OCI-LY7 (cell line): ENCODE data around the gene CATSPERD. TPM values are rescaled to one million over a fixed set of nuclear protein-coding genes. Genes with fewer than 3 reads are reported as not detected.

Experiments used
- BruUV-seq: library from RNA; stranded (reverse); fragments of 400-500 nt; replicated peaks from 2 replicates; lab custom pipeline; 2021; lab: Mats Ljungman, UMichigan
- CTCF ChIA-PET: fragments of 300-600 bp; sonication (Branson Sonifier 250); formaldehyde crosslinking; loops from one replicate; lab custom pipeline; 2022; ENCODE audit warnings: antibody characterized with exemption; ENCODE audit not compliant: unreplicated experiment; lab: Charles Lee
- POLR2A ChIA-PET: fragments of 300-600 bp; sonication (Branson Sonifier 250); formaldehyde crosslinking; loops from one replicate; lab custom pipeline; 2022; ENCODE audit warnings: antibody characterized with exemption; lab: Charles Lee
- DNase-seq: peaks from one replicate; pipeline ENCODE4 v3.0.0-alpha.2; 2015; ENCODE audit warnings: low spot score
- H2AFZ ChIP-seq: fragments of 200-600 bp; sonication (generic), shearing (Covaris generic); 2 replicates; pipeline ENCODE4 v1.6.1; 2014; ENCODE audit warnings: mild to moderate bottlenecking, antibody characterized with exemption, low read length, moderate library complexity
- H3K27ac ChIP-seq: fragments of 200-600 bp; sonication (generic); 2 replicates; pipeline ENCODE4 v1.5.1; 2014; ENCODE audit warnings: mixed run types, low read depth, mild to moderate bottlenecking, moderate library complexity, low read length, inconsistent platforms; ENCODE audit not compliant: poor library complexity, severe bottlenecking
- H3K36me3 ChIP-seq: fragments of 200-600 bp; sonication (generic); 2 replicates; pipeline ENCODE4 v1.6.1; 2014; ENCODE audit warnings: mild to moderate bottlenecking, antibody characterized with exemption, low read length, moderate library complexity, mixed read lengths; ENCODE audit not compliant: insufficient read depth
- H3K4me1 ChIP-seq: fragments of 200-600 bp; sonication (generic); 2 replicates; pipeline ENCODE4 v1.5.1; 2014; ENCODE audit warnings: mild to moderate bottlenecking, low read length; ENCODE audit not compliant: insufficient read depth, poor library complexity, severe bottlenecking
- H3K4me2 ChIP-seq: fragments of 200-600 bp; sonication (generic); 2 replicates; pipeline ENCODE4 v1.6.1; 2014; ENCODE audit warnings: mild to moderate bottlenecking, low read length
- H3K4me3 ChIP-seq: fragments of 200-600 bp; sonication (generic); 2 replicates; pipeline ENCODE4 v1.5.1; 2014; ENCODE audit warnings: mild to moderate bottlenecking, low read depth, low read length; ENCODE audit not compliant: poor library complexity, severe bottlenecking
- H3K79me2 ChIP-seq: fragments of 200-600 bp; sonication (generic); 2 replicates; pipeline ENCODE4 v1.6.1; 2016; ENCODE audit warnings: low read depth, mild to moderate bottlenecking, low read length, moderate library complexity, mixed read lengths; ENCODE audit not compliant: insufficient read depth
- H3K9me2 ChIP-seq: fragments of 200-600 bp; sonication (generic); 2 replicates; pipeline ENCODE4 v1.6.1; 2016; ENCODE audit warnings: mild to moderate bottlenecking, low read length, mixed read lengths; ENCODE audit not compliant: insufficient read depth
- H3K9me3 ChIP-seq: fragments of 200-600 bp; sonication (generic); 2 replicates; pipeline ENCODE4 v1.6.1; 2014; ENCODE audit warnings: mild to moderate bottlenecking, mixed run types, low read length, mixed read lengths
- H4K20me1 ChIP-seq: fragments of 200-600 bp; sonication (generic); 2 replicates; pipeline ENCODE4 v1.6.1; 2014; ENCODE audit warnings: mild to moderate bottlenecking, antibody characterized with exemption, low read length, moderate library complexity, mixed read lengths; ENCODE audit not compliant: insufficient read depth
- CTCF ChIP-seq: fragments of 200-600 bp; sonication (generic); conservative IDR thresholded peaks from 2 replicates; pipeline ENCODE4 v1.5.1; 2014; ENCODE audit warnings: mild to moderate bottlenecking, antibody characterized with exemption, low read length, moderate library complexity, mixed read lengths
- EZH2phosphoT487 ChIP-seq: fragments of 200-600 bp; sonication (generic); IDR thresholded peaks from 2 replicates; pipeline ENCODE4 v1.6.1; 2018; ENCODE audit warnings: low read depth, borderline replicate concordance, mild to moderate bottlenecking, mixed run types, antibody characterized with exemption, low read length, moderate library complexity, mixed read lengths
- intact Hi-C: fragments of 100-400 bp; cut with micrococcal nuclease; formaldehyde crosslinking; loops from one replicate; pipeline ENCODE4 v1.10.0; 2022; ENCODE audit not compliant: unreplicated experiment
- total RNA-seq, 2 experiments: library from RNA; depleted of rRNA in 1 of 2; stranded (reverse); fragments of >200 nt in 1 of 2; shearing (Covaris generic) in 1 of 2; gene quantifications; 2 replicates each; pipeline ENCODE4 v1.2.3, GENCODE V29; 2014 to 2022

The CATSPERD gene
- total RNA-seq, 2 experiments from 2014 or later, result not detected

DNA sequence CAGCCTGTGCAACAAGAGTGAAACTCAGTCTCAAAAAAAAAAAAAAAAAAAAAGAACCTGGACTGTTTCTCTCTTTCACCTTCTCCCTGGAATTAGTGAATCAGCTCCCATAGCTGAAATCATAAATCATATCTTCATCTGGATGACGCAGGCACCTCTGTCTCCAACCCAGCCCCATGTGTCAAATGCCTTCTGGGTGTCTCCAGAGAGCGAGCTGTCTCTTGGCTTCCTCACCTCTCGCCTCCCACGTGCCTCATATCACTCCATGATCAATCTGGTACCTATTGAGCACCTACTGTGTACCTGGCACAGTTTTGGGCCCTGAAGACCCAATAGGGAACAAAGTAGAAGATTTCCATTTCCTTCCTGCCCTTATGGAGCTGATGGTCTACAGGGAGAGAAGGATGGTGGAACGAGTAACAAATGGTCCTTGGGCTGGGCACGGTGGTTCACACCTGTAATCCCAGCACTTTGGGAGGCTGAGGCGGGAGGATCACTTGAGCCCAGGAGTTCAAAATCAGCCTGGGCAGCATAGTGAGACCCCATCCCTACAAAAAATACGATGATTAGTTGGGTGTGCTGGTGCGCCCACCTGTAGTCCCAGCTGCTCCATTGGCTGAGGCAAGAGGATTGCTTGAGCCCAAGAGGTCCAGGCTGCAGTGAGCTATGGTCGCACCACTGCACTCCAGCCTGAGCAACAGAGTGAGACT, 37.1 kb upstream of the CATSPERD start:
- Histone ChIP-seq H3K36me3 (no peaks in the 10 kb centered on the region), H3K9me2 (no peaks in the 10 kb centered on the region), H2AFZ (no peak overlapping the region), H3K4me1 (peaks cover 24% of the 10 kb centered on the region), H3K79me2 (no peaks in the 10 kb centered on the region; the same call in 1 of the 2 replicates), H4K20me1 (no peaks in the 10 kb centered on the region), H3K4me3 (no peak overlapping the region), H3K9me3 (no peaks in the 10 kb centered on the region), H3K27ac (no peak overlapping the region), H3K4me2 (no peak overlapping the region)
- CTCF ChIA-PET, result no interaction called here
- no peak for TF ChIP-seq EZH2phosphoT487
- TF ChIP-seq CTCF, result no peak
- POLR2A ChIA-PET, result no interaction called here
- BruUV-seq, result no TSS peak
- no peak for DNase-seq
- intact Hi-C loops, result no loop called here

DNA sequence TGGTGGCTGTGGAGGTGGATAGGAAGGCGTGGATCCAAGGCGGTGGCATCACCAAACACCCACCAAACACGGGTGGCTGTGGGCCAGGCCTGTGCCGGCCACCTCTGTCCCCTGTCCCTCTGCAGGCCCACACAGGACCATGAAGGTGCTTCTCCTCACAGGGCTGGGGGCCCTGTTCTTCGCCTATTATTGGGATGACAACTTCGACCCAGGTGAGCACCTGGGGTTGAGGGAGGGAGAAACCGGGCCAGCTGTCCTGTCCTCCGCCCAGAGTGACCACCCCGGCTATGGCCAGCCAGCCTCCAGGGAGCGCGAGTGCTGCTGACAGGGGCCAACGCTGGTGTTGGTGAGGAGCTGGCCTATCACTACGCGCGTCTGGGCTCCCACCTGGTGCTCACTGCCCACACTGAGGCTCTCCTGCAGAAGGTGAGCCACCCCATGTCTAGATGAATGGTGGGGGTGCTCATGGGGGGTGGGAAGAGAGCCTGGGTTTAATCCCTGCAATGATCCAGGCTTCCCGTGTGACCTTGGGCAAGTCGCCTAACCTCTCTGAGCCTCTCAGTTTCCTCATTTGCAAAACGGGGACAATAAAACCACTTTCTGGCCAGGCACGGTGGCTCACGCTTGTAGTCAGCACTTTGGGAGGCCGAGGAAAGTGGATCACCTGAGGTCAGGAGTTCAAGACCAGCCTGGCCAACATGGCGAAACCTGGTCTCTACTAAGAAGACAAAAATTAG, 35.6 kb upstream of the CATSPERD start:
- no peaks in the 10 kb centered on the region; the same call in 1 of the 2 replicates for H3K79me2 ChIP-seq
- no peak for TF ChIP-seq CTCF
- TF ChIP-seq EZH2phosphoT487, result no peak
- DNase-seq, result no peak
- no peaks in the 10 kb centered on the region for H4K20me1 ChIP-seq
- no peaks in the 10 kb centered on the region for H3K9me2 ChIP-seq
- no peak overlapping the region for H3K27ac ChIP-seq
- CTCF ChIA-PET, result no interaction called here
- no peaks in the 10 kb centered on the region for H3K9me3 ChIP-seq
- peaks cover 15% of the 10 kb centered on the region for H3K4me1 ChIP-seq
- intact Hi-C loops, result no loop called here
- H2AFZ ChIP-seq, result no peak overlapping the region
- POLR2A ChIA-PET, result no interaction called here
- H3K4me3 ChIP-seq, result no peak overlapping the region
- no TSS peak for BruUV-seq
- no peaks in the 10 kb centered on the region for H3K36me3 ChIP-seq
- H3K4me2 ChIP-seq, result no peak overlapping the region
